ENCODE results near the gene EXOC6B.

EXOC6B gene

GRCh38 chr2:72825257-72826155, at the start of gene EXOC6B:
Gene EXOC6B, minus strand, starts transcription at chr2:72826033.
- DNase-seq (ENCODE audit: low spot score) = peak; percentile 97

- no peak for DNase-seq (ENCODE audit: low spot score)
Measured at GRCh38 chr2:72871880-72872279, 46.0 kb upstream of the EXOC6B start.

- DNase-seq (ENCODE audit: low spot score) = no peak
Measured at GRCh38 chr2:72871060-72871459, 45.2 kb upstream of the EXOC6B start.

GRCh38 chr2:72864500-72864899, 38.7 kb upstream of the EXOC6B start:
- DNase-seq (ENCODE audit: low spot score) = no peak

GRCh38 chr2:72863046-72863445, 37.2 kb upstream of the EXOC6B start:
- no peak for DNase-seq (ENCODE audit: low spot score)

- peak; percentile 95 for DNase-seq (ENCODE audit: low spot score)
Measured at GRCh38 chr2:72862239-72862988, 36.6 kb upstream of the EXOC6B start.

GRCh38 chr2:72859831-72860262, 34.0 kb upstream of the EXOC6B start:
- peak; percentile 80 for DNase-seq (ENCODE audit: low spot score)

GRCh38 chr2:72851333-72851732, 25.5 kb upstream of the EXOC6B start:
- no peak for DNase-seq (ENCODE audit: low spot score)

- no peak for DNase-seq (ENCODE audit: low spot score)
Measured at GRCh38 chr2:72849138-72849462, 23.3 kb upstream of the EXOC6B start.

- no peak for DNase-seq (ENCODE audit: low spot score)
Measured at GRCh38 chr2:72848436-72849137, 22.8 kb upstream of the EXOC6B start.

GRCh38 chr2:72847534-72848315, 21.9 kb upstream of the EXOC6B start:
- DNase-seq (ENCODE audit: low spot score) = no peak

- no peak for DNase-seq (ENCODE audit: low spot score)
Measured at GRCh38 chr2:72846171-72847095, 20.6 kb upstream of the EXOC6B start.

- DNase-seq (ENCODE audit: low spot score) = no peak
Measured at GRCh38 chr2:72843301-72843700, 17.5 kb upstream of the EXOC6B start.

GRCh38 chr2:72841462-72842125, 15.8 kb upstream of the EXOC6B start:
- no peak for DNase-seq (ENCODE audit: low spot score)

- DNase-seq (ENCODE audit: low spot score) = no peak
Measured at GRCh38 chr2:72840066-72840465, 14.2 kb upstream of the EXOC6B start.

- DNase-seq (ENCODE audit: low spot score) = no peak
Measured at GRCh38 chr2:72837171-72837570, 11.3 kb upstream of the EXOC6B start.

- DNase-seq (ENCODE audit: low spot score) = no peak
Measured at GRCh38 chr2:72835403-72835802, 9.6 kb upstream of the EXOC6B start.

GRCh38 chr2:72834596-72834995, 8.8 kb upstream of the EXOC6B start:
- no peak for DNase-seq (ENCODE audit: low spot score)

- DNase-seq (ENCODE audit: low spot score) = no peak
Measured at GRCh38 chr2:72833084-72833714, 7.4 kb upstream of the EXOC6B start.

GRCh38 chr2:72830273-72830672, 4.4 kb upstream of the EXOC6B start:
- no peak for DNase-seq (ENCODE audit: low spot score)

Measured in Ammon's horn (tissue), 1 donor.